GM10248 (cell line): ENCODE data around the gene KIF12.

Source experiments
- CTCF ChIA-PET: fragments of 300-600 bp; sonication (Branson Sonifier 250); formaldehyde crosslinking; extraction: SDS; loops from one replicate; lab custom pipeline; 2021; ENCODE audit warnings: antibody characterized with exemption; lab: Yijun Ruan, JAX
- POLR2A ChIA-PET: fragments of 350-650 bp; sonication (Branson Sonifier 250); formaldehyde crosslinking; extraction: SDS; loops from one replicate; lab custom pipeline; 2020; ENCODE audit warnings: antibody characterized with exemption; lab: Yijun Ruan, JAX
- DNase-seq: peaks from one replicate; pipeline ENCODE4 v3.0.0; 2012; ENCODE audit errors: extremely low spot score
- CTCF ChIP-seq: IDR thresholded peaks from 2 replicates; pipeline ENCODE4 v1.5.1; 2012; ENCODE audit warnings: mild to moderate bottlenecking, low read depth; ENCODE audit errors: extremely low read depth, missing control alignments, control extremely low read depth

Gene KIF12

GRCh38 chr9:114112778-114113584 lies 13.9 kb upstream of the KIF12 start:
- POLR2A ChIA-PET: no interaction called here
- CTCF ChIA-PET: interaction anchor here (1.1 kb wide), 1 partner anchor 30 kb away, joined by 3 read pairs; no protein-coding TSS in a partner anchor
- no peak for DNase-seq

GRCh38 chr9:114112325-114112724 lies 13.2 kb upstream of the KIF12 start:
- POLR2A ChIA-PET: no interaction called here
- DNase-seq: no peak
- no peak for TF ChIP-seq CTCF
- CTCF ChIA-PET: interaction anchor here (1.1 kb wide), 1 partner anchor 30 kb away, joined by 3 read pairs; no protein-coding TSS in a partner anchor

More at GRCh38 chr9:114112778-114113584, 13.9 kb upstream of the KIF12 start:
- TF ChIP-seq CTCF: no peak

GRCh38 chr9:114110180-114110579 lies 11.1 kb upstream of the KIF12 start:
- DNase-seq: no peak
- no peak for TF ChIP-seq CTCF
- ChIA-PET CTCF (interaction anchor here (1.0 to 6.1 kb wide), 3 partner anchors 27 to 182 kb away, joined by 3 to 50 read pairs (median 35); no protein-coding TSS in a partner anchor), POLR2A (no interaction called here)

DNA sequence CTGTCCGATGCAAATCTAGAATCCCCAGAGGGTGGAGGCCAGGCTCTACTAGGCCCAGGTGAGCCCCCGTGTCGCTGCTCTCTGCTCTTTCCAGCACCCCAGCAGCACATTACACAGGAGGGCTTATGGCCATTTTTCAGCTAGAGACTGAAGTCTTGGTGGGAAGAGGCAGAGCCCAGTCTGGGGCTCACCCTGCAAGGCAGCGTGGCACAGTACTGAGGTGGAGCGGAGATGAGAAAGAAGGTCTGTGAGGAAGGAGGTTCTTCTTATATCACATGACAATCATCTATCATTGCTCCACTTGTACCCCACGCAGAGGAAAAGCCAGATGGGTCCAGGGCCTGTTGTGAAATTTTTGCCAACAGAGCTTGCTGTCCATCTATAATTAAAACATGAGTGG lies 10.0 kb upstream of the KIF12 start:
- no peak for TF ChIP-seq CTCF
- ChIA-PET CTCF (interaction anchor here (0.7 to 6.1 kb wide), 9 partner anchors 10 to 183 kb away, joined by 3 to 50 read pairs (median 5); partner anchors contain the start of gene KIF12), POLR2A (no interaction called here)
- DNase-seq: no peak

DNA sequence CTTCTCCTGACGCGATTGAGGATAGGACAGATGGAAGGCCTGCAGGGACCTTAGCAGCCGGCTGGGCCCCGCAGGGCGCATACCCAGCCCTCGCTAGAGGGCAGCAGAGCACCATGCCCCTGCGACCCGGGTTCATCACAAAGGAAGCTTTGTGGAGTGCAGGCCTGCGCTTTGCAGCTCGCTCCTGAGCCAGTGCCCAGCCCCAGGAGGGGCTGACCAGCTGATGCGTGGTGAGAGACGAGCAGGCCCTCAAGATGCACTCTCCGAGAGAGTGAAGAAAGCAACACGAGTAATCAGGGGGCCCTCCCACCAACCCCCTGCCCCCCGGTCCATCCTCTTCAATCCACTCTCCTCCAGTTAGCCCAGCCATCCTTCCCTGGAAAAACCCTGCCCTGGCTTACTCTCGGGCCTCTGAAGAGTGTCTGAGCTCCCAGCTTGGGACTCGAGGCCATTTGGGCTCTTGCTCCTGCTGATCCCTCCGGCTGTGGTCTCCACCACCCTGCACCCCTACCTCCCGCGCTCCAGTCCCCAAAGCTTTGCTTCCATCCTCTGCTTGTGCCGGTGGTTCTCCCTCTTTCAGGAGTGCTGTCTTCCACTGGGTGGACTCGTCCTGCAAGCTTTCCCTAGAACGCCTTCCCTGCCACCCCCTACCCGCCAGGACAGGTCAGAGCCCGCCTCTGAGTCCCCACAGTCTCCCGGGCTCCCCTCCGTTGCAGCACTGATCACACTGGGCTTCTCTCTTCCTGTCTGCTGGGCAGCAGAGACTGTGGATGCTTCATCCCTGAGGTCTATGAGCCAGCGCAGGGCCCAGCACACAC lies 9.1 kb upstream of the KIF12 start:
- peak; percentile 76 for TF ChIP-seq CTCF
- CTCF ChIA-PET: interaction anchor here (0.6 to 6.1 kb wide), 24 partner anchors 9 to 419 kb away, joined by 3 to 50 read pairs (median 4); partner anchors contain the start of gene KIF12
- peak; percentile 73 for DNase-seq
- POLR2A ChIA-PET: no interaction called here
